ENCODE results near the gene UGCG. TPM values are rescaled to one million over a fixed set of nuclear protein-coding genes. Genes with fewer than 3 reads are reported as not detected.
A peak's percentile ranks its signal among the peaks of the same experiment; 100 is the strongest.

The UGCG gene
- total and polyA plus RNA-seq, 10 of the 15 experiments (the other 5 are each of a cell fraction or from before 2014, with no cell fraction given) = 21.7 to 96.6 (median 48.9) TPM

DNA sequence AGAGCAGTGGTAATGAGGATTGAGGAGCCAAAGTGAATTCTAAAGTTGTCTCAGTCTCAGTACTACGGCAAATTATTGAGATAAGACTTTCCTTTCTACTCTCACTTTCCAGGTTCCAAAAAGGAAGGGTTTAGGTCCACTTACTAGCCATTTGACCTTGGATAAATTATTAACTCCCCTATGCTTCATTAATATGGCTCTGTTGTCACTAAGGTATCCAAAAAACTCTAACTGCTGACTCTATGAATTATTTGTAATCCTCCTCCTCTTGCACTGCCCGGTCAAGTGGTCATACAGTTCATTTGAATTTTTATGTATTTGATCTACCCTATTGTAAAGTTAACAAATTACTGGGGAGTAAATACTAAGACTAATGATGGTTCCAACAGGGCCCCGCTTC is 17.7 kb upstream of the UGCG start:
- SMC1A ChIA-PET (ENCODE audit: uncharacterized antibody, unreplicated experiment) = no interaction called here
- CTCF ChIA-PET = interaction anchor here (0.6 kb wide), 1 partner anchor 590 kb away, joined by 3 read pairs; no protein-coding TSS in a partner anchor
- in situ Hi-C loops (cut with MboI) (no loop called here), intact Hi-C loops (cut with micrococcal nuclease; ENCODE audit: unreplicated experiment) (no loop called here)
- 87% methylated on average over 3 of the region's 3 CpGs for WGBS (ENCODE audit: insufficient coverage, insufficient replicate concordance, low lambda C conversion rate, missing lambda C conversion rate)
- H3K36me3 ChIP-seq (ENCODE audit: control insufficient read depth in 2 of 2, insufficient read depth in 2 of 2, low read length in 1 of 2) = no peaks in the 10 kb centered on the region
- H3K4me3 ChIP-seq = no peak overlapping the region
- TF ChIP-seq MEF2A (IDR thresholded peaks at IDR 0.05; ENCODE audit: insufficient read depth, low read depth, low read length) (no peak), YY1 (IDR thresholded peaks at IDR 0.05; ENCODE audit: low read depth, low read length) (no peak), SMARCA5 (IDR thresholded peaks at IDR 0.05) (no peak), SMAD1 (IDR thresholded peaks at IDR 0.05; ENCODE audit: low read depth, partially characterized antibody) (no peak), SRF (IDR thresholded peaks at IDR 0.05; ENCODE audit: low read depth in 2 of 2, low read length in 2 of 2) (no peak), ZSCAN29 (IDR thresholded peaks at IDR 0.05) (no peak), HDAC6 (IDR thresholded peaks at IDR 0.05; ENCODE audit: unreplicated experiment) (no peak)
- H3K9me3 ChIP-seq (replicated peaks; ENCODE audit: control insufficient read depth, insufficient read depth, low read length) = no peaks in the 10 kb centered on the region; the same call in 2 of the 3 replicates
- FAIRE-seq (no peak), DNase-seq (ENCODE audit: low read depth, low spot score) (no peak), ATAC-seq (no peak)
- H2AFZ ChIP-seq (ENCODE audit: control insufficient read depth, low read depth, low read length) = no peak overlapping the region
- RAD21 ChIA-PET (ENCODE audit: unreplicated experiment) = no interaction called here
- H3K9ac ChIP-seq (ENCODE audit: control insufficient read depth, insufficient read depth, low read length) = no peak overlapping the region
- H3K27ac ChIP-seq (ENCODE audit: control insufficient read depth, insufficient read depth) = no peak overlapping the region
- H3K4me1 ChIP-seq (ENCODE audit: control insufficient read depth, insufficient read depth, low read length) = no peaks in the 10 kb centered on the region
- POLR2A ChIA-PET = no interaction called here
- no TSS peak for BruUV-seq (replicated peaks)
- H3K4me2 ChIP-seq (ENCODE audit: control insufficient read depth, insufficient read depth) = no peak overlapping the region
- no peaks in the 10 kb centered on the region for H4K20me1 ChIP-seq (ENCODE audit: control insufficient read depth, insufficient read depth)
- H3K27me3 ChIP-seq (replicated peaks in 1 of 2; ENCODE audit: control insufficient read depth in 2 of 2, insufficient read depth in 2 of 2, low read length in 1 of 2) = no peaks in the 10 kb centered on the region
- H3K79me2 ChIP-seq (ENCODE audit: control insufficient read depth, insufficient read depth, low read length) = no peaks in the 10 kb centered on the region

GRCh38 chr9:111886983-111887718 is 9.5 kb upstream of the UGCG start:
- FAIRE-seq (no peak), DNase-seq (ENCODE audit: low read depth, low spot score) (no peak), ATAC-seq (no peak)
- Histone ChIP-seq H3K9ac (ENCODE audit: control insufficient read depth, insufficient read depth, low read length) (no peak overlapping the region), H3K9me3 (replicated peaks; ENCODE audit: control insufficient read depth, insufficient read depth, low read length) (no peaks in the 10 kb centered on the region), H3K79me2 (ENCODE audit: control insufficient read depth, insufficient read depth, low read length) (no peaks in the 10 kb centered on the region), H3K4me3 (no peak overlapping the region), H3K27ac (ENCODE audit: control insufficient read depth, insufficient read depth) (no peak overlapping the region), H2AFZ (ENCODE audit: control insufficient read depth, low read depth, low read length) (no peak overlapping the region), H3K36me3 (ENCODE audit: control insufficient read depth in 2 of 2, insufficient read depth in 2 of 2, low read length in 1 of 2) (no peaks in the 10 kb centered on the region), H3K4me2 (ENCODE audit: control insufficient read depth, insufficient read depth) (no peak overlapping the region), H3K27me3 (replicated peaks in 1 of 2; ENCODE audit: control insufficient read depth in 2 of 2, insufficient read depth in 2 of 2, low read length in 1 of 2) (no peaks in the 10 kb centered on the region), H4K20me1 (ENCODE audit: control insufficient read depth, insufficient read depth) (no peaks in the 10 kb centered on the region), H3K4me1 (ENCODE audit: control insufficient read depth, insufficient read depth, low read length) (peaks cover 3% of the 10 kb centered on the region)
- RAD21 ChIA-PET (ENCODE audit: unreplicated experiment) = no interaction called here
- no TSS peak for BruUV-seq (replicated peaks)
- POLR2A ChIA-PET = no interaction called here
- in situ Hi-C loops (cut with MboI) (no loop called here), intact Hi-C loops (cut with micrococcal nuclease; ENCODE audit: unreplicated experiment) (no loop called here)
- WGBS (ENCODE audit: insufficient coverage, insufficient replicate concordance, low lambda C conversion rate, missing lambda C conversion rate) = 61% methylated on average over 19 of the region's 19 CpGs
- TF ChIP-seq PRDM15 (CRISPR knock-in tag; IDR thresholded peaks at IDR 0.05) (no peak), NR2C2 (IDR thresholded peaks at IDR 0.05; ENCODE audit: borderline replicate concordance, control insufficient read depth, insufficient read length, low read depth) (peak; percentile 45)
- CTCF ChIA-PET = no interaction called here
- SMC1A ChIA-PET (ENCODE audit: uncharacterized antibody, unreplicated experiment) = no interaction called here

Data from GM12878 (cell line).